ENCODE results near the gene PPP2R5C.
A peak's percentile ranks its signal among the peaks of the same experiment; 100 is the strongest.
"Not testable (repeated sequence)": the region's sequence is repeated elsewhere in the genome, so short reads cannot be mapped to it uniquely, and the experiment has no call there.

PPP2R5C gene

GRCh38 chr14:101761032-101761880 is at the start of gene PPP2R5C:
TSS of gene PPP2R5C (plus strand) at chr14:101761709. CDS start at chr14:101761894, 185 bp downstream.
- DNase-seq = peak; percentile 94

- not testable (repeated sequence) for DNase-seq
These were observed 49.7 kb upstream of the PPP2R5C start for GRCh38 chr14:101711857-101712233.

GRCh38 chr14:101712341-101712740 is 49.2 kb upstream of the PPP2R5C start:
- DNase-seq = not testable (repeated sequence)

GRCh38 chr14:101713091-101713490 is 48.4 kb upstream of the PPP2R5C start:
- not testable (repeated sequence) for DNase-seq

GRCh38 chr14:101713621-101714349 is 47.7 kb upstream of the PPP2R5C start:
- no peak for DNase-seq

- DNase-seq = no peak
These were observed 47.1 kb upstream of the PPP2R5C start for GRCh38 chr14:101714394-101714793.

- no peak for DNase-seq
These were observed 46.1 kb upstream of the PPP2R5C start for GRCh38 chr14:101715210-101716076.

- DNase-seq = no peak
These were observed 45.2 kb upstream of the PPP2R5C start for GRCh38 chr14:101716077-101716950.

GRCh38 chr14:101716956-101717662 is 44.4 kb upstream of the PPP2R5C start:
- DNase-seq = no peak

GRCh38 chr14:101717663-101718490 is 43.6 kb upstream of the PPP2R5C start:
- DNase-seq = no peak

- no peak for DNase-seq
These were observed 42.4 kb upstream of the PPP2R5C start for GRCh38 chr14:101719045-101719645.

- no peak for DNase-seq
These were observed 41.8 kb upstream of the PPP2R5C start for GRCh38 chr14:101719708-101720107.

- no peak for DNase-seq
These were observed 40.4 kb upstream of the PPP2R5C start for GRCh38 chr14:101721111-101721510.

- no peak for DNase-seq
These were observed 39.4 kb upstream of the PPP2R5C start for GRCh38 chr14:101721951-101722661.

- no peak for DNase-seq
These were observed 38.4 kb upstream of the PPP2R5C start for GRCh38 chr14:101723061-101723595.

GRCh38 chr14:101725652-101726051 is 35.9 kb upstream of the PPP2R5C start:
- DNase-seq = not testable (repeated sequence)

GRCh38 chr14:101726295-101726953 is 35.1 kb upstream of the PPP2R5C start:
- no peak for DNase-seq

GRCh38 chr14:101726954-101727302 is 34.6 kb upstream of the PPP2R5C start:
- DNase-seq = no peak
